SHP77 treated with DMSO at 0.1 percent for 48 hours (cell line): Measurements from ENCODE around the gene MICOS13.
A peak's percentile ranks its signal among the peaks of the same experiment; 100 is the strongest.

ENCODE experiments used
- DNase-seq: peaks from one replicate; lab custom pipeline; 2025; lab: John Stamatoyannopoulos, UW

The MICOS13 gene

GRCh38 chr19:5687360-5688198, 7.3 kb upstream of the MICOS13 start:
- DNase-seq: no peak

DNA sequence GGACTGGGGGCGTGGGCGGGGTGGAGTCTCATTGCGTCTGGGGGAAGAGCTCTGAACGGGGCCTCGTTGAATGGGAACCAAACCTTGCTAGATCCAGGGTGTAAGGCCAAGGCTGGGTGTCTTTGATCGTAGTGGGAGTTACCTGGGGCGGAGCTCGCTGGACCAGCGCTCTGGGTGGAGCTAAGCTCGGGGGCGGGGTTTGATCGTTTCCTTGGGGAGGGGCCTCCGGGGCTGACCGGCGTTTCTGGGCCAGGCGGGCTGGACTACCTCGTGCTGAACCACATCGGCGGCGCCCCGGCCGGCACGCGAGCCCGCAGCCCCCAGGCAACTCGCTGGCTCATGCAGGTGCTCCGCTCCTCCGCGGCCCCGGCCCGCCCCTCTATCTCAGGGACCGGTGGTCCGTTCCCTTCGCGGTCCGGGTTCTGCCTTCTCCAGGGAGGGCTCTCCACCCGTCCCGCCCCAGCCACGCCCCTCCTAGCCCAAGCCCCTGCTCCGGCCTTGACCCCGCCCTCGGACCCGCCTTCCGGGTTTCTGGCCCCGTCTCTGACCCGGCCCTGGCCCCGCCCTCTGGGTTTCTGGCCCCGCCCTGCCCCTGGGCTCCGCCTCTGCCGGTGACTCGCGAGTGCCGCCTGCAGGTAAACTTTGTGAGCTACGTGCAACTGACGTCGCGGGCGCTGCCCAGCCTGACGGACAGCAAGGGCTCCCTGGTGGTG, 6.5 kb upstream of the MICOS13 start:
- DNase-seq: peak; percentile 81

DNA sequence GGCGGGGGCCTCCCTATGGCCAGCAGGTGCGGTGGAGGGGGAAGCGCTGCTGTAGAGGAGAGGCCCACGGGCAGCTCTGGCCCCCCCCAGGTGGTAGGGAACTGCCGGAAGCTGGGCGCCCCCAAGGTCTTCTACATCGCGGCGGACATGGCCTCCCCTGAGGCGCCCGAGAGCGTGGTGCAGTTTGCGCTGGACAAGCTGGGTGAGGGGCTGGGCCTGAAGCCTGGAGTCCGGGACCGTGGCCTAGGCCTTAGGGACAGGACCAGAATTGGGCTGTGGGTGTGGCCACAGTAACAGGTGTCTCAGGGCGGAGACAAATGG, 6.0 kb upstream of the MICOS13 start:
- no peak for DNase-seq

DNA sequence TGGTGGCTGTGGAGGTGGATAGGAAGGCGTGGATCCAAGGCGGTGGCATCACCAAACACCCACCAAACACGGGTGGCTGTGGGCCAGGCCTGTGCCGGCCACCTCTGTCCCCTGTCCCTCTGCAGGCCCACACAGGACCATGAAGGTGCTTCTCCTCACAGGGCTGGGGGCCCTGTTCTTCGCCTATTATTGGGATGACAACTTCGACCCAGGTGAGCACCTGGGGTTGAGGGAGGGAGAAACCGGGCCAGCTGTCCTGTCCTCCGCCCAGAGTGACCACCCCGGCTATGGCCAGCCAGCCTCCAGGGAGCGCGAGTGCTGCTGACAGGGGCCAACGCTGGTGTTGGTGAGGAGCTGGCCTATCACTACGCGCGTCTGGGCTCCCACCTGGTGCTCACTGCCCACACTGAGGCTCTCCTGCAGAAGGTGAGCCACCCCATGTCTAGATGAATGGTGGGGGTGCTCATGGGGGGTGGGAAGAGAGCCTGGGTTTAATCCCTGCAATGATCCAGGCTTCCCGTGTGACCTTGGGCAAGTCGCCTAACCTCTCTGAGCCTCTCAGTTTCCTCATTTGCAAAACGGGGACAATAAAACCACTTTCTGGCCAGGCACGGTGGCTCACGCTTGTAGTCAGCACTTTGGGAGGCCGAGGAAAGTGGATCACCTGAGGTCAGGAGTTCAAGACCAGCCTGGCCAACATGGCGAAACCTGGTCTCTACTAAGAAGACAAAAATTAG, 4.5 kb upstream of the MICOS13 start:
- no peak for DNase-seq

- no peak for DNase-seq
These were observed 3.0 kb upstream of the MICOS13 start for GRCh38 chr19:5683177-5683886.

DNA sequence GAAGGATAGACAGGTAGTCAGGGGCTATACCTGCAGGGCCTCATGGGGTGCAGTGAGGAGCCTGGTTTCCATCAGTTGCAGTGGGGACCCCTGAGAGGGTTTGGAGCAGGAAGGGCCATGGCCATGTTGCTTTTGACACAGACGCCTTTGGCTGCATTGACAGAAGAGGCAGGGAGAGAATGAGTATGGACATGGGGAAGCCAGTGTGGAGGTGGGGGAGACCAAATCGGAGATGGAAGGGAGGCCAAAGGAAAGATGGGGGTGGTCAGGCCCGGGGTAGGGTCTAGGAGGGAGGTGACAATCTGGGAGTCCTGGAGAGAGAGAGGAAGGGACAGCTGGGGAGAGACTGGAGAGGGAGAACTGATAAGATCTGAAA, 1.8 kb upstream of the MICOS13 start:
- no peak for DNase-seq

DNA sequence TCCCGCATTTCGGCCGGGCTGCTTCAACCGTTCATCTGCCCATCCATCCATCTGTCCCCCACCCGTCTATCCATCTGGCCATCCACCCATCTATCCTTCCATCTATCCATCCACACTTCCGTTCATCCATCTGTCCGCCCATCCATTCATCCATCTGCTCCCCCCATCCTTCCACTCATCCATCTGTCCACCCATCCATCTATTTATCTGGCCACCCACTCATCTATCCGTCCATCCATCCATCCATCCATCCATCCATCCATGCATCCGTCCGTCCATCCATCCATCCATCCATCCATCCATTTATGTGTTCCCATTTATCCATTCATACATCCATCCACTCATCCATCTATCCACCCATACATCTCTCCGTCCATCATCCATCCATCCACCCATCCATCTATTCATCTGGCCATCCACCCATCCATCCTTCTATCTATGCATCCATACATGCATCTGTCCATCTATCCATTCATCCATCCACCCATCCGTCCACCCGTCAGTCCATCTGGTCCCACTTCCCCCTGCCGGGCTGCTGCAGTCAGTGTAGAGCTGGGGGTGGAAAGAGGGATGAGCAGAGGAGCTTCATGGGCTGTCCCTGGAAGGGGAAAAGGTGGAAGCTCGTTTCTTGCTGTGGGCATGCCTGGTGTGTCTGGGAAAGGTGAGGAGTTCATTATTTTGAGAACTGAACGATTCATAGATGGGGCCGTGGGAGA, 1.2 kb upstream of the MICOS13 start:
- no peak for DNase-seq

DNA sequence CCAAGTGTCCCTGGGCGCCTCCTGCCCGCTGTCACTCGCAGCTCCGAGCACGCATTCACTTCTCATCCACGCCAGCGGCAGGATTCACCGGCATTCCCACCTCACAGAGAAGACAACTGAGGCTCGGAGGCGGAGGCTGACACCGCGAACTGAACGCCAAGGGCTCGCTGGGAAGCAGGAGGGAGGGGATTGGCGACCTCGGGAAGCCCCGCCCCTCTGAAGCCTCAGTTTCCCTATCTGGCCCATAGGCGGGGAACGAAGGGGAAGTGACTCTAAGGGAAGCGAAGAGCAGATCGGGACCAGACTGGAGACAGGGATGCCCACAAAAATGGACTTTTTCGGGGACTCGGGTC, 256 bp downstream of the MICOS13 start:
- no peak for DNase-seq

DNA sequence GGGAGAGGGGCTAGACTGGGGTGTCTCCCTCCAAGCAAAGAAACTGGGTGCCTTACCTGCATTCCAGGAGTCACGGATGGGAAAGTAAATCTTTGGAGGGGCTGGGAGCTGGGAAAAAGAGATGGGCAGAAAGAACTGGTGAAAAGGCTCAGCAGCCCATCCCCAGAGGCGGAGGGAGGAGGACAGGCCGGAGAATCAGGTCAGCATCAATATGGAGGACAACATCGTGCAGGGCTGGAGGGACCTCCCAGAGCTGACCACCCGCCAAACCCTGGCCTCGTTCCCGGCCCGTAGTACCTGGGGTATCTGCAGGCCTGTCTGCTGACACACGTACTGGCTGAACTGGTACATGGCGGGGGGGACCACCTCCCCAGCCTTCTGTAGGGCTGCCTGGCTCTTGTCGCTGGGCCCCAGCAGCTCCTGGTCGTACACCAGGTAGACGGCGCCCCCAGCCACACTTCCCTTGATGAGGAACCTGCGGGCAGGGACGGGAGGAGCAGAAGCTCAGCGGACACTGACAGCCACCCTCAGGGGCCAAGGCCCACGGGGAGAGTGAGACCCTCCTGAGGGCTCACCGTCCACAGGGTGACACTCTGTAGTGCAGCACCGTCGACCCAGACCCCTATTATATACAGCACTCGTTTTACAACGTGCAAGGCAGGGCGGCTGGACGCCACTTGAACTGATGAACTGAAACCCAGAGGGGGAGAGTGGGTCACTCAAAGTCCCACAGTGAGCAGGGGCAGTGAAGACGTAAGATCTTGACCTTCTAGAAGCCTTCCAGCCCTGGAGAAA, 830 bp downstream of the MICOS13 start:
- no peak for DNase-seq

- DNase-seq: no peak
These were observed 2.1 kb downstream of the MICOS13 start for GRCh38 chr19:5678071-5678718.

DNA sequence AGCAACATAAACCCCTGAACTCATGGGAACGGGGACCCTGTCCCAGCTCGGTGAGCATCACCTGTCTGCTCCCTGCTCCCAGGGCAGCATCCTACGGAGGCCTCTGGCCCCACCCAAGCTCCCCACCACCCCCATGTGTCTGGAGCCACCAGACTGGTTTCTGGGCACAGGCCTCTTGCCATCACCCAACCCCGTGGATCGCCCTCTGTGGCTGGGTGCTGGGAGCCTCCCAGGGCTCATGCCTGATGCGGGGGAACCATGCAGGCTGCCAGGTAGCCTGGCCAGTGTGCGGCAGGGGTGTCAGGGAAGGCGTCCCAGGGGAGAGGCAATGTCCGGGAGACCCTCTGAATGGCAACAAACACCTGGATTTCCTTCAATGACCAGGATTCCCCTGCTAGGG, 2.7 kb downstream of the MICOS13 start:
- no peak for DNase-seq

- no peak for DNase-seq
These were observed 3.2 kb downstream of the MICOS13 start for GRCh38 chr19:5677136-5677535.

DNA sequence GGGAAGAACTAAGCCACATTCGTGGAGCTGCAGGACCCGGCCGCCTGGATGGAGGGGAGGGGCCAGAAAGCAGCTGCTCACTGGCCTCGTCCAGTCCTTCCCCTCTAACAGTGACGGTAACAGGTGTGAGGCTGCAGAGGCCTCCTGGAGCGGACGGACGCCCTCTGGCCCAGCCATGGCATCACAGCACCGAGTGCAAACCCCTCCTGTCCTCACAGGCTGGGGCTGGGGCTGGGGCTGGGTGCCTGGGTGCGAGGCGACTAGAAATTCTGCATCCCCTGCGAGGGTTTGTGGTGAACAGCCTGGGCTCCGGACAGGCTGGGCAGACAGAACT, 3.6 kb downstream of the MICOS13 start:
- DNase-seq: no peak

- no peak for DNase-seq
These were observed 4.1 kb downstream of the MICOS13 start for GRCh38 chr19:5676105-5676771.

DNA sequence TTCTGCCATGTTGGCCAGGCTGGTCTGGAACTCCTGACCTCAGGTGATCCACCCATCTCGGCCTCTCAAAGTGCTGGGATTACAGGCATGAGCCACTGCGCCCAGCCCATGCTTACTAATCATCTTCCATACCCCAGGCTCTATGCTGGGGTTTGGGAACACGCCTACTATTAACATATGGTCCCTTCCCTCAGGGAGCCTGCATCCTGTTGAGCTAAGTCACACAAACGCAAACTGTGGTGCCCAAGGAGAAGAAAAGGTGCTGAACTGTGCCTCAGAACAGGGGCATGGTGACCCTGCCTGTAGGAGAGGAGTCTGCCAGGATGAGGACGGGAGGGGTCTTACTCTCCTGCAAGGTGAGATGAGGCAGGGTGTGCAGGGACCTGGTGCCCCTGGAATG, 5.6 kb downstream of the MICOS13 start:
- DNase-seq: no peak

- no peak for DNase-seq
These were observed 6.6 kb downstream of the MICOS13 start for GRCh38 chr19:5673752-5674151.

DNA sequence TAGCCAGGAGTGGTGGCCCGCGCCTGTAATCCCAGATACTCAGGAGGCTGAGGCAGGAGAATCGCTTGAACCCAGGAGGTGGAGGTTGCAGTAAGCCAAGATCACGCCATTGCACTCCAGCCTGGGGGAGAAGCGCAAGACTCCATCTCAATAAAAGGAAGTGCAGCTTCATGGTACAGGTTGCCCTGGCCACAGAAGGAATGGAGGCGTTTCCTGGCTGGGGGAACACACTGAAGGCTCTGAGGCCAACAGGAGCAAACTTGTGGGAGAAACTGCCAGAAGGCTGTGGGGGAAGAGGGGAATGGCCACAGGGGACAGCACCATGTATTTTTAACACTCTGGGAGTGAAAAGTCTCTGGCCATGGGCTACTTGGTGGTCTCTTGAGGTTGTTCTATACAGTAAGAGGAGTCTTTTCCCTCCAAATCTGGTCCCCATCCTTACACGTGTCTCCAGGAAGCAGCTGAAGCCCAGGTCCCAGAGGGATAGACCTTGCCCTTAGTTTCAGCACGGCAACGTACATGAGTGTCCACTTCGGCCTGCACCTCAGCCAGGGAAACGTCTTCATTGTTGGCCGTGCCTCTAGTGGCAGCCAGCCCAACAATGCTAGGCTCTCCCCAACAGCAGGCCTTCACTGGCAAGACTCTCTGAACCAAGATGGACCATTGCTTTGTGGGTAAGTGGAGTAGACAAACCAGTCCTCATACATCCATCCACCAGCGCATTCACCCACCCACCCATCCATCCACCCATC, 7.4 kb downstream of the MICOS13 start:
- DNase-seq: no peak

DNA sequence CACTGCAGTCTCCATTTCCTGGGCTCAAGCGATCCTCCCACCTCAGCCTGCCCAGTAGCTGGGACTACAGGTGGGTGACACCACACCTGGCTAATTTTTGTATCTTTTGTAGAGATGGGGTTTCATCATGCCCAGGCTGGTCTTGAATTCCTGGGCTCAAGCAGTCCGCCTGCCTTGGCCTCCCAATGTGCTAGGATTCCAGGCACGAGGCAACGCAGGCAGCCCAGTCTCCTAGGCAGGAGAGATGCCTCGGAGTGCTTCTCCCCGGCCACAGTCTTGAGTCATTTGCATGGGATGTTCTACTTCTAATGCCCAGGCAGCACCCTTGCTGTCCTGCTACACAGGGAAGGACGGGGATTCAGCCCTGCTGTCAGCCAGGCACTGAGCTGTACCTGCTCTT, 8.7 kb downstream of the MICOS13 start:
- no peak for DNase-seq

GRCh38 chr19:5669212-5669611, 11.1 kb downstream of the MICOS13 start:
- DNase-seq: no peak
